HG03196 (cell line): ENCODE measurements around the gene PLXNC1.

Experiments
- ATAC-seq: cut with Tn5 transposase; IDR thresholded peaks from one replicate; pipeline ENCODE4 v1.9.1; 2021; ENCODE audit not compliant: unreplicated experiment

The PLXNC1 gene

DNA sequence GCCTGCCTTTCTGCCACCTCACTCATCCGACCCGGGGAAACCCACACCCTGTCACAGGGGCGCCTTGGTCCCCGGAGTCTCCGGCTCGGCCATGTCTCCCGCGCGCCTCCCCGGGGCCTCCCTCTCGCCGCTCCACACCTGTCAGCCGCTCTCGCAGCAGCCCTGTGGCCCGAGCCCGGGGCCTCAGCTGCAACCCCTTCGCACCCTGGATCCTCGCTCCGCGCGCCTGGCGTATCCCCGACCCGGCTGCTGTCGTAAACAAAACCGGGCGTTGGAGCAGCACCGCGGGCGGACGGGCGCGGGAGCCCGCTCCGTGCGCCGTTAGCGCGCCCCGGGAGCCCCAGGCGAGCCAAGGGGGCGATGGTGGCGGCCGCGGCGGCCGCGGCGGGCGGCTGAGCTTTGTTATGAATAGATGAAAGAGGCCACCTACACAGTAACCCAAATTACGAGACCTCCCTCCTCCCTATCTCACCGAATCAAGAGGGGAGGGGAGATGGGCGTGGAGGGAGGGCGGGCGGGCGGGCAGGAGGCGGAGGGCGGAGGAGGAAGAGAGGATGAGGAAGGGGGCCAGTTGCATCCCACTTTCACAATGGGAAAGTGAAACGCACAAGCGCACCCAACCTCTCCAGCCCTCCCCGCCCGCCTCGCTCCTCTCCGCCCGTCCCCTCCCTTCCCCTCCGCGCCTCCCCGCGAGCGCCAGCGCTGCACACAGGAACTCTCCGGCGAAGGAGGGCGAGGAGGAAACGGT lies at the start of gene PLXNC1:
TSS of gene PLXNC1 (plus strand) at position 587 of the 748 bp plus-strand sequence. CDS start 395 bp downstream, outside the sequence.
- ATAC-seq, result peak; percentile 37

DNA sequence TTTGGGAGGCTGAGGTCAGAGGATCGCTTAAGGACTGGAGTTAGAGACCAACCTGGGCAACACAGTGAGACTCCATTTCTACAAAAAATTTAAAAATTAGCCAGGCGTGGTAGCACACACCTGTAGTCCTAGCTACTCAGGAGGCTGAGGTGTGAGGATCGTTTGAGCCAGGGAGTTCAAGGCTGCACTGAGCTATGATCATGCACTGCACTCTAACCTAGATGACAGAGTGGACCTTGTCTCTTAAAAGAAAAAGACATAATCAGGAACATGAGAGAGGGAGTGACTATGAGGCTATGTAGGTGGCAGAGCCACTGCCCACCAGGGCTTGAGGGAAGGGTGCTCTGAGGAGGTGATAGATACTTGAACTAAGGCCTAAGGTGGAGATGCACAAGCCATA lies 49.2 kb upstream of the PLXNC1 start:
- no peak for ATAC-seq

- no peak for ATAC-seq
Measured at GRCh38 chr12:94099632-94100031, 48.7 kb upstream of the PLXNC1 start.

GRCh38 chr12:94100211-94100627 lies 48.2 kb upstream of the PLXNC1 start:
- ATAC-seq, result no peak

DNA sequence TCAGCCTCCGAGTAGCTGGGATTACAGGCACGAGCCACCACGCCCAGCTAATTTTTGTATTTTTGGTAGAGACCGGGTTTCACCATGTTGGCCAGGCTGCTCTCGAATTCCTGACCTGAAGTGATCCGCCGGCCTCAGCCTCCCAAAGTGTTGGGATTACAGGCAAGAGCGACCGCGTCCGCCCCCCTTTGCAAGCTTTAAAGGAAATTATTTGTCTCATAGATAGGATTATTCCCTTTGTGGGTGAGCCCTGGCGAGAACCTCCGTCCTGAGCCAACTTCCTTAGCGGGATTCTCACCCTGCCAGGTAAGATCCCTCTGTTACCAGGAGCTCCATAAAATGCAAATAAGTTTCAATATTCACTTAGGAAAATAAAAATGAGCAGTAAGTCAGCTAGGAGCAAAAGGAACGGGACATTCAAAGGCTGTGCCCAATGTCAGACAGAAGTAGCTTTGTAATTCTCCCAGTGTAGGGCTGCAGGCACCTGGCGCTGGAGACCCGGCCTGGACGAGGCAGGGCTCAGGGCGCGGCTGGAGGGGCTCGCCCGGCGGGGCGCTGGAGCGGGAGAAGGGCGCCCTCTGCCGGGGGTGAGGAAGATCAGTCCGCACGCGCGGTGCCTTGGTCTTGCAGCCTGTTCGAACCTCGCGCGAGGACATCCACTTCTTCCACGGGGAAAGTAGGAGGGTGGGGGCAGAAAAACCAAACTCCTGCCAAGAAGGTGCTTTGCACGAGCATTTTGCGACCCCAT lies 47.2 kb upstream of the PLXNC1 start:
- no peak for ATAC-seq

GRCh38 chr12:94101738-94102660 lies 46.4 kb upstream of the PLXNC1 start:
- ATAC-seq, result peak; percentile 78

DNA sequence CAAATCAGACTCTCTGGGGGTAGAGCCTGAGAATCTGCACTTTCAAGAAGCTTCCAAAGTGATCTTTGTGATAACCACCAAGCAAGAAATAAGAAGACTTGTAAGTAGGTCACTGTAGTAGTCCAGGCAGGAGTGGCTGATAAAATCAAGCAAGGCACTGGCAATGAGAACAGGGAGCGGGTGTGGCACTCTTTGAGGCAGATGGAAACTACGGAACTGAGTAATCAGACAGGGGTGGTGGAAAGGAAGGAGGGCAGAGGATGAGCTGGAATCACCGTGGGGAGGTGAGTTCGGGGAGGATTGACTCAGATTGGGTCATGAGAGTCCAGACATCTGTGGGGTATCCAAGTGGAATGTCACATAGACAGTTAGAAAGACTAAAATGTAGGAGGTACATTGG lies 44.4 kb upstream of the PLXNC1 start:
- no peak for ATAC-seq

- no peak for ATAC-seq
Measured at GRCh38 chr12:94107910-94108309, 40.5 kb upstream of the PLXNC1 start.

DNA sequence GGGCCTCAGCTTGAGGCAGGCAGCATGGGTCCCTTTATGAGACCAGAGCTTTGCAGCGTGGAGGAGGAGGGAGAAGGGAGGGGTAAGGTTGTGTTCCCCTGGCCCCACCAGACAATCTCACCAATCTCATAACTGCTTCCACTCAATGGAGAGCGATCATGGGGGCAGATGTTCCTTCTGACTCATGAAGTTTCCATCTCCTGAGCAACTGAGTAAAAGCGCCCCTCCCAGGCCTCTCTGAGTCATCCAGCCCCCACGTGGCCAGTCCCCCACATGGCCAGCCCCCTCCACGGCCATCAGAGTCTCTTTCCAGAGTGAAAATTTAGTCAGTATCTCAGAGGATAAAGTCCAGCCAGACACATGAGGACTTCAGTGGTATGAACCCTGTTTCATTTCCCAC lies 39.2 kb upstream of the PLXNC1 start:
- no peak for ATAC-seq

- ATAC-seq, result no peak
Measured at GRCh38 chr12:94110258-94110657, 38.1 kb upstream of the PLXNC1 start.

- no peak for ATAC-seq
Measured at GRCh38 chr12:94111302-94111701, 37.1 kb upstream of the PLXNC1 start.

DNA sequence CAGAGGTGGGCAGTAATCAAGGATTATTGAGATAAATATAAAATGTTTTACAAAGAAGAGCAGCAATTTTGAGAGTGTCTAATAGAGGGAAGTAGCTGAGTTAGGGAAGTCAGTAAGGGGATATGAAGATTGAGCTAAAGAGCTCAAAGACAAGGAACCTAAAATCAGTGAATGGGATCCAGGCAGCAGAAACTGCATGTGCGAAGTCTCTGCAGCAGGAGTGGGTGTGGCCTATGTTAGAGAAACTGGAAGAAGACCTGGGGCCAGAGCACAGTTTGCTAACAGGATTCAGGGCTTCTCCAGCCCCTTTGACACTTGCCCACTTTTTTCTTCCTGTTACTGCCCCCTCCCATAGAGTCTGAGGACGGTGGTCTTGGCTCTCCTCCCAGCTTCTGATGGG lies 36.3 kb upstream of the PLXNC1 start:
- ATAC-seq, result no peak

DNA sequence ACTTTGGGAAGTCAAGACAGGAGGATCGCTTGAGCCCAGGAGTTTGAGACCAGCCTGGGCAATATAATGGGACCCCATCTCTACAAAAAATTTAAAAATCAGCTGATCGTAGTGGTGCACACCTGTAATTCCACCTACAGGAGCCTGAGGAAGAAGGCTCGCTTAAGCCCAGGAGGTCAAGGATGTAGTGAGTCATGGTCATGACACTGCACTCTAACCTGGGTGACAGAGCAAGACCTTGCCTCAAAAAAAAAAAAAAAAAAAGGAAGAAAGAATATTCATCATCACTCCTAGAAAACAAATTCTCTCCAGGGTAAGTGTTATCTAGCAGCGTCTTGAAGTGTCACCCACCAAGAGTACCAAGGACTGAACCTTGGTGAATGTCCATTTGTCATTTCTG lies 34.2 kb upstream of the PLXNC1 start:
- no peak for ATAC-seq

DNA sequence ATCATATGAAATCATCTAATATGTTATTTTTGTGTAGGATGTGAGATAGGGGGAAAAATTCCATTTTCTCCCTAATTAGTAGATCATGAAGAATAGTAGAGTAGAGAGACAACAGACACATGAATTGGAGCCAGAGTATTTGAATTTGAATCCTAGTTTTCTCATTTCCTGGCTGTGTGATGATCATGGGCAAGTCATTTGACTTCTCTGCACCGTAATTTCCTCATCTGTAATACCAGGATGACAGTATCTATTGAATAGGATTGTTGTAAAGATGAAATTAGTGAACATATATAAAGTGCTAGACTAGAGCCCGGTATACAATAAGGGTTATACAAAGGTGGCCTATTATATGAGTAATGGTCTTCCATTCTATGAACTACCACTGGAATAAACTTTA lies 32.2 kb upstream of the PLXNC1 start:
- no peak for ATAC-seq

DNA sequence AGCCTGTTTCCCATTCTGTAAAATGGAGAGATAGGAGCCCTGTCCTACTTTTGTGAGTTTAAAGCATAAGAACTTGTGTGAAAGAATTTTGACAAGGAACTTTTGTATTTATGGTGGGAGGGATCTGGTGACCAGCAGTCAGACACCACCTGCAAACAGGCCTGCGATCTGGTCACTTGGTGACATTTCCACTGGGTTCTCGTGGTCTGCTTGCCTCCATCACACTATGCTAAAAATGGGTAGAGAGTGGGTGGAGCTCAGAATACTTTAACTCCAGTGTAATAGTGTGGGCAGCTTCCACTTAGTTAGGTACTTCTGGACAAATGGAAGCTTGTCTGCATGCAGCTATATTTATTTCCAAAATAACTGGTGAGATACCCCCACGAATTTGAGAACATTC lies 26.5 kb upstream of the PLXNC1 start:
- no peak for ATAC-seq

DNA sequence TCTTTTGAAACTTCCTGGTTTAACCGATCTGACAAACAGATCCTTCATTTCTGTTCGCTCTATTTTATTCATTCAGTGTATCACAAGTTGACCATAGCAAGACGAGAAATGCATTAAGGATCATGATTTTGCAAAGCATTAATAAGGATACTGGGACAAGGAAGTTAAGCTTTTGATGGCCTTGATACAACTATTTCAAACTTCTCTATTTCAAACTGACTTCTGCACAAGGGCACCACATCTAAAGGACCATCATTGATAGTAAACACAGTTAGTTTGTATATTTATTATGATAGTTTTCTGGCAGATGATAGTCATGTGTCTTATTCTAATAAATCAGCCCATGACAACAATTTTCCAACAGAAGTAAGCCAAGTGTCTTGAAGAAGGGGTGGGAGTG lies 25.8 kb upstream of the PLXNC1 start:
- ATAC-seq, result no peak

- no peak for ATAC-seq
Measured at GRCh38 chr12:94123127-94123526, 25.2 kb upstream of the PLXNC1 start.

DNA sequence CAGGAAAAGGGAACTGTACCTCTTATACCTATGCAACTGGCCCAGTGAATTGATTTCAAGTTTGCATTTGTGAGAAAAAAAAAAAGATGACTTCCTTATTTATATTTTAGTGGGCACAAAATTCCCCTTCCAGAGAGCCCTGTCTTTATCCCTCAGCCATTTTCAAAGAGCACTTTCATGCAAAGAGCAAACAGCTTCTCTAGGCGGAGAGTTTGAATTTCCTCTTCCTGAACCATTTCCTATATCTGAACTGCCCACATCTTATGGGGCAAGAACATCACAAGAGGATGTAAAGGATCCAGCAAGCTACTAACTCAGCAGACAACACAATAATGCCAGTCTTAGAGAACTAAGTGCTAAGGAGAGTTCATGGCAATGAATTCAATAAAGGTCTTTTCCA lies 22.3 kb upstream of the PLXNC1 start:
- ATAC-seq, result no peak

DNA sequence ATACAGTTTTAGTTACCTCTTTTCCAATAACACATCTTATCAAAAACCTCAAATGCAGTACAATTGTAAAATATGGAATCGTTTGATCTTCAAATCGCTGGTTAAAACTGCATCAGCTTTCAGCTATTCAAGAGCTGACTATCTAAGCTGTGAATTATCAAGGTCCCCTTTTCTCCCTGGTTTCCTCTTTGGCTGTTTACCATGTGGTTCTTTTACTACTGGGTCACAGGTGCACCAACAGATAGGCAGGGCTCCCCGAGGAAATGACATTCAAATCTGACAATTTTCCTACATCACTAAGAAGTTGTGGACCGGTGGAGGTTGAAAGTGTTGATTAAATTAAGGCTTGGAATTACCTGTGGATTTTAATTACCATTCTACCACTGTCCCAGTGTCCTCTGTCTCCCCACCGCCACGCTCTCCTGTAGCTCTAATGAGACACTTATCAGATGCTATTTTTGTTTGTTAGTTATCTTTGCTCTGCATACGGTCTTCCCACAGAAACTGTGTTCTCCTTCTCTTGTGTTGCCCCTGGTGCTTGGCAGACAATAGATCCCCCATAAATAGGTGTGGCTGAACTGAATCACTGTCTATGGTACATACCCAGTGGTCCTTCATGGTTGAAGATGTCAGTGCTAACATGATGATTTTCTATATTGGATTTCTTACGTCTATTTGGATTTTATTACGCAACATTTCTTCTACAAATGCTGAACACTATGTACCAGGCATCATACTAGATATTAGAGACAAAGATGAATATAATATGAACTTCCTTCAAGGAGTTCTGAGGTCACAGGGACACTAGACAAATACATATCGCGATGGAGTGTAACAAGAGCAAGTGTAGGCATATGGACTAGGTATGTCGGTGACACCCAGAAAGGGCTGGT lies 20.9 kb upstream of the PLXNC1 start:
- no peak for ATAC-seq

DNA sequence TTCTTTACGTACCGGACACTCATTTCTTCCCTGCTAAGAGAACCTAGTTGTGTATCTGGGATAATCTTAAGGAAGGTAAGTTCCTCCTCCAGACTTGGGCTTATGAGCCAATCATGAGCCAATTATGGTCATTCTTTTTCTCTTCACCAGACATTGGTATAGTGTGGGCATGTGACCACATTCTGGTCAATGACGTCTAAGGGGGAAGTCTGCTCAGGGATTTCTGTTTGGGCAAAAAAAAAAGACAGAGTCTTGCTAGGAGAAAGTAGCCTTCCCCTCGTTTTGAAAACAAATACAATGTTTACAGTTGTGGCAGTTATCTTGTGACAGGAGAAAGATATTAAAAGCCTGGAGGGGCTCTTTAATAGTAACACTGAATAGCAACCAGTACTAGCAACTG lies 20.1 kb upstream of the PLXNC1 start:
- ATAC-seq, result no peak
